Stomach smooth muscle (tissue), 2 donors: ENCODE measurements around the gene PAK5.

Experiments used
- H3K27ac ChIP-seq: one replicate; pipeline ENCODE4 v1.7.0; 2013; ENCODE audit warnings: mild to moderate bottlenecking, low read length, inconsistent platforms
- H3K27me3 ChIP-seq, 2 donors: one replicate each; pipeline ENCODE4 v1.7.0; 2013; ENCODE audit warnings: low read length in 2 of 2; ENCODE audit not compliant: insufficient read depth in 2 of 2, control insufficient read depth in 1 of 2
- H3K36me3 ChIP-seq, 2 donors: one replicate each; pipeline ENCODE4 v1.7.0; 2013; ENCODE audit warnings: low read length in 2 of 2; ENCODE audit not compliant: control insufficient read depth in 2 of 2, insufficient read depth in 2 of 2
- H3K4me1 ChIP-seq: one replicate; pipeline ENCODE4 v1.7.0; 2013; ENCODE audit warnings: low read length; ENCODE audit not compliant: control insufficient read depth, insufficient read depth
- H3K4me3 ChIP-seq, 2 donors: one replicate each; pipeline ENCODE4 v1.7.0; 2013; ENCODE audit warnings: low read length in 2 of 2
- H3K9ac ChIP-seq, 2 donors: one replicate each; pipeline ENCODE4 v1.7.0; 2013; ENCODE audit warnings: low read length in 2 of 2, mild to moderate bottlenecking in 1 of 2
- H3K9me3 ChIP-seq, 2 donors: one replicate each; pipeline ENCODE4 v1.7.0; 2013; ENCODE audit warnings: low read length in 2 of 2; ENCODE audit not compliant: control insufficient read depth in 2 of 2
- donor health status: healthy.
- donor health status: Pancreatic carcinoma.

The PAK5 gene

DNA sequence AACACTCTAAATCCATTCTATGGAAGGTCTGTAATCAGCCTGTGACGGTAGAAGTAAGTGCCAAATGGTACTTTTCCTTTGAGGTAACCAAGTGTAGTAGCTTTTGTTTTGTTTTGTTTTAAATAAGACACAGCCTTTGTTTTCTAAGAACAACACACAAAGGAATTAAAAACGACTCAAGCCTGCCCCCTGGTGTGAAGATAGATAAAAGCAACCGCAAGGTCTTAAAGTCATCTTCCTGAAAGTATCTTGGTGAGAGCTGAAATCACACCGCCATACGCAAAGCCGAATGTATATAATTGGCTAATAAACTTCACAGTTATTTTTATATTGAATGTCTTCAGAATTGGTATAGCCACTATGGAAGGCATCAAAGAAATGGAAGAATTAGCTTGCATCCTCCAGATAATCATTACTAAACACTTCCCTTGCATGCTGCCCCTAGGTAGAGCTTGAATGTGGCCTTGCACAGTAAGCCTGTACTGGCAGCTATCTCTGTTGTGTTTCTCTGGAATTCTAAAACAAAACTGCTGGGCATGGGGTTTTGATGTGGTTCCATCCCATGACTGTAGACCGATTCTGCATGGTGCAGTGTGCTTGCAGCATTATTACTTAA is 228.9 kb downstream of the PAK5 start:
- Histone ChIP-seq H3K27me3 (no peaks in the 10 kb centered on the region), H3K4me1 (no peaks in the 10 kb centered on the region), H3K9ac (no peak overlapping the region)

DNA sequence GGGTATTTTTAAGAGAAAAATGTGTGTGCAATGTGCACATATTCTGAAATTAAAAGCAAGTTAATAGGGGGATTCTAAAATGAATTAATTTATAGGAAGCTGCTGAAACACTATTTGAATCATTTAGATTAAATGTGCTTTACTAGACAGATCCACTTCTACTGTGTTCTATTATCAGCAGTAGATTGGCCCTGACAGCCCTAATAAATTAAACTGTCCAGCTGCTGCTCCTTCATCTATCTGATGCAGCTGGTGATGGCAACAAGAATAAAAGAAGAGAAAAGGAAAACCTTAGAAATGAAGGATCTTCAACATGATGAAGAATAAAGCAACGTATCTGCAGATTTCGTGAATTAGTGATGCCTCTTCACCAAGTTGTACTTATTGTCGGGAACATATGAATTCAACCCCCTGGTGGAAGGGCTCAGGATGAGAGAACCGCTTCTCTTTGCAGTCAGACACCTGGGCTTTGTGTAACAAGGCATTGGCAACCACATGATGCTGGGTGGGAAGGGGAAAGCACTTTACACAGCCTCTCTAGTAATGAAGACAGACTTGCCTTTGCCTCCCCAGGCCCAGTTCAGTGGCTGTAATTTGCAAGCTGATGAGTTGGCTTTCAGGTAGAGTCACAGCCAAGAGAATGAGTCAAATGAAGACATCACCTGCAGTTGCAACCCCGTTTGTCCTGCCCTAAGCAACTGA is 230.1 kb downstream of the PAK5 start:
- no peaks in the 10 kb centered on the region for H3K4me1 ChIP-seq
- no peak overlapping the region for H3K4me3 ChIP-seq
- H3K9ac ChIP-seq, result no peak overlapping the region
- H3K36me3 ChIP-seq, result no peaks in the 10 kb centered on the region
- H3K27me3 ChIP-seq, result no peaks in the 10 kb centered on the region
- no peak overlapping the region for H3K27ac ChIP-seq
- no peaks in the 10 kb centered on the region for H3K9me3 ChIP-seq

More for the DNA sequence above, 228.9 kb downstream of the PAK5 start:
- Histone ChIP-seq H3K27ac (no peak overlapping the region), H3K36me3 (no peaks in the 10 kb centered on the region), H3K9me3 (no peaks in the 10 kb centered on the region), H3K4me3 (no peak overlapping the region)

GRCh38 chr20:9602847-9603183 is 236.1 kb downstream of the PAK5 start:
- Histone ChIP-seq H3K27me3 (no peaks in the 10 kb centered on the region), H3K4me3 (no peak overlapping the region), H3K27ac (no peak overlapping the region), H3K36me3 (no peaks in the 10 kb centered on the region), H3K9me3 (no peaks in the 10 kb centered on the region), H3K9ac (no peak overlapping the region), H3K4me1 (no peaks in the 10 kb centered on the region)

DNA sequence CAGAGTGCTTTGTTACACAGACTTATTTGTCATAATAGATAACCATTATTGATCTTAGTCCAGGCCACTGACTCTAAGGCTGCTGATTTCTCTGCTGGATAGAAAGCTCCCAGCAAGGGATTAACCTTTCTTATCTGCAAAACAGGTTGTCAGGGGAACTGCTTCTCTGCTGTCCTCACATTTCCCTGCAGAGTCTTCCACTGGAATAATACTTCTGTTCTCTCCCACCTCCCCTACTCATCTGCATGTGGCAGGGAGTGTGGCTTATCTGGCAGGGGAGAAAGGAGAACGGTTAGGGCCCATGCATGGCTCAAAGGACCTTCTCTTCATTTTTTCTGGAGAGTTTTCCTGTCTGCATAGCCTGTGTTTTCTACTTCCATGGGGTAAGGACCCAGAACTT is 238.3 kb downstream of the PAK5 start:
- Histone ChIP-seq H3K4me1 (no peaks in the 10 kb centered on the region), H3K27me3 (no peaks in the 10 kb centered on the region), H3K4me3 (no peak overlapping the region), H3K9ac (no peak overlapping the region), H3K27ac (no peak overlapping the region), H3K9me3 (no peaks in the 10 kb centered on the region), H3K36me3 (no peaks in the 10 kb centered on the region)

DNA sequence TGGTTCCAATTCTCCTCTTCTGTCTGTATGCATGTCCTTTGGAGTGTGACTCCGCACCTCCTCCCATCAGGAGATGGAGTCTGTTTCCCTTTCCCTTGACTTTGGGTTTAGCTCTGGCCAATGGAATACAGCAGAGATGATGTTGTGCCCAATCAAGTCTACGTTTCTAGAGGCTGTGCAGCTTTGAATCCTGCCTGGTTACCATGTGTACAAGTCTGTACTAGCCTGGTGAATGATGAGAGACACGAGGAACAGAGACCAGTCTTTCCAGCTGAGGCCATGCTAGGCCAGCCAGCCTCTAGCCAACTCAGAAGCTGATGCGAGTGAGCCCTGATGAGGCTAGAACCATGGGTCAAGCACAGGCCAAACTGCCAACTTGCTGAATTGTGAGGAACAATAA is 241.3 kb downstream of the PAK5 start:
- Histone ChIP-seq H3K9ac (no peak overlapping the region), H3K27ac (no peak overlapping the region), H3K36me3 (no peaks in the 10 kb centered on the region), H3K27me3 (no peaks in the 10 kb centered on the region), H3K9me3 (no peaks in the 10 kb centered on the region), H3K4me1 (no peaks in the 10 kb centered on the region), H3K4me3 (no peak overlapping the region)

DNA sequence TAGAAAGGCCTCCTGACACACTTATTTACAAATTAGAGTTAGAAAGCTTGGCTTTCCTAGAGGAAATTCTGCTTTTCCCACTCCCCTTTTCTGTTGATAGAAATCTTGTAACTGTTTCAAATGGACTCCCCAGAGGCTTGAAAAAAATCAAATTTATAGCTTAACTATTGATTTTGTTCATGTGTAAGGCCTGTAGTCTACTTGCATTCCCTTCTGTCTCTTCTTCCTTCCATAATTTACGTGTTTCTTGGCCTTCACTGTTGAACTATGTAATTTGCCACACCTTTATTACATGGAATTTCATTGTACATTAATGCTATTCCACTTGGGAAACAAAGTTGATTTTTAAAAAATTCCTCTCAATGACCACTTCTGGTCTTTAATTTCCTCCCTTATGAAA is 243.1 kb downstream of the PAK5 start:
- no peak overlapping the region for H3K9ac ChIP-seq
- H3K9me3 ChIP-seq, result no peaks in the 10 kb centered on the region
- no peaks in the 10 kb centered on the region for H3K36me3 ChIP-seq
- H3K27ac ChIP-seq, result no peak overlapping the region
- H3K4me3 ChIP-seq, result no peak overlapping the region
- no peaks in the 10 kb centered on the region for H3K4me1 ChIP-seq
- H3K27me3 ChIP-seq, result no peaks in the 10 kb centered on the region

DNA sequence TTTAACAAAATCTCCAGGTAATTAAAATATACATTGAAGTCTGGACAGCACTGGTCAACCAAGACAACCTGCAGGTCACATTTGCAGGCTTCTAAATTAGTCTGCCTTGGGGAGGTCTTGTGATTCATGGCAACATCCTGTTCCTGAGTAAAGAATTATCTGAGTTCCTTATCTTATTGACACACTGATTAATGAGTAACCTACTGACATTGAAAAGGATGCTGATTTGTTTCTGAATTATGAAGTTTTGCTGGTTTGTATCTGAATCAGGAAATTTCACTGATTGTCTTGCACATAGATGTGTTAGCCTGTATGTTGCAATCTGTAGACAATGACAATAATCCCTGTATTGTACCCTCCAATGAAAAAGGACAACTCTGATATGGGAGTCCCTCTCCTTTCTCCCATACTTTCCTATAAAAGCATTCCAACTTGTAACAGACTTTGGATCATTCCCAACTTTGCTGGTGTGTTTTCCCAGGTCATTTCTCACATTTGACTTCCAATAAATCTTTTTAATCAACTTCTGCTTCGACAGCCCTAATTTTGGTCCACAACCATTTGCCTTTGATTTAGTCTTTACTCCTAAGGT is 244.5 kb downstream of the PAK5 start:
- no peaks in the 10 kb centered on the region for H3K27me3 ChIP-seq
- no peaks in the 10 kb centered on the region for H3K4me1 ChIP-seq
- H3K9ac ChIP-seq, result no peak overlapping the region
- no peaks in the 10 kb centered on the region for H3K36me3 ChIP-seq
- no peak overlapping the region for H3K27ac ChIP-seq
- no peaks in the 10 kb centered on the region for H3K9me3 ChIP-seq
- H3K4me3 ChIP-seq, result no peak overlapping the region

GRCh38 chr20:9592419-9592818 is 246.5 kb downstream of the PAK5 start:
- no peaks in the 10 kb centered on the region for H3K27me3 ChIP-seq
- H3K4me1 ChIP-seq, result no peaks in the 10 kb centered on the region
- H3K27ac ChIP-seq, result no peak overlapping the region
- H3K9ac ChIP-seq, result no peak overlapping the region
- no peaks in the 10 kb centered on the region for H3K36me3 ChIP-seq
- no peak overlapping the region for H3K4me3 ChIP-seq
- no peaks in the 10 kb centered on the region for H3K9me3 ChIP-seq

- Histone ChIP-seq H3K9ac (no peak overlapping the region), H3K9me3 (no peaks in the 10 kb centered on the region), H3K27me3 (no peaks in the 10 kb centered on the region), H3K36me3 (no peaks in the 10 kb centered on the region), H3K27ac (no peak overlapping the region), H3K4me1 (no peaks in the 10 kb centered on the region), H3K4me3 (no peak overlapping the region)
Observed at GRCh38 chr20:9591080-9591479, 247.8 kb downstream of the PAK5 start.

GRCh38 chr20:9590189-9590588 is 248.7 kb downstream of the PAK5 start:
- Histone ChIP-seq H3K36me3 (no peaks in the 10 kb centered on the region), H3K9ac (no peak overlapping the region), H3K4me1 (no peaks in the 10 kb centered on the region), H3K27me3 (no peaks in the 10 kb centered on the region), H3K27ac (no peak overlapping the region), H3K4me3 (no peak overlapping the region), H3K9me3 (no peaks in the 10 kb centered on the region)

- H3K27ac ChIP-seq, result no peak overlapping the region
- H3K9ac ChIP-seq, result no peak overlapping the region
- H3K4me1 ChIP-seq, result no peaks in the 10 kb centered on the region
- H3K27me3 ChIP-seq, result no peaks in the 10 kb centered on the region
- no peaks in the 10 kb centered on the region for H3K9me3 ChIP-seq
- no peaks in the 10 kb centered on the region for H3K36me3 ChIP-seq
- no peak overlapping the region for H3K4me3 ChIP-seq
Observed at GRCh38 chr20:9588706-9589105, 250.2 kb downstream of the PAK5 start.
